ENCODE measurements around the gene SERPINB3.
"Not testable (repeated sequence)": the region's sequence is repeated elsewhere in the genome, so short reads cannot be mapped to it uniquely, and the experiment has no call there.

SERPINB3 gene

DNA sequence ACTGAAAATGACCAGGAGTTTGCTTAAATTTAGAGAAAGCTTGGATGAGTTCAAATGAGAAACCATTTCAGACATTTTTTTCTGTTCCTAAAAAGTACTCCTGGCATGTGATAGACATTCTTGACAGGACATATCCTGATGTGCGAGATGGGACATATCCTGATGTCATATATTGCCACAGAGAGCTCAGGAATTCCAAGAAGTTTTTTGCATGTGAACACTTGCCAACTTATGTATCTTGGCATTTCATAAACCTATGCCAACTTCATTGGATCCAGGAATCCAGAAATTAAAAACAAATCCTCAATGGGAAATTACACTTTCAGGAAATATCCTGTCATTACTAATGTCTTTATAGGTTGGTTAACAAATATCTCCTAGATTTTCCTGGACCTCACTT is 2.9 kb upstream of the SERPINB3 start:
- no peaks in the 10 kb centered on the region for H3K4me1 ChIP-seq
- intact Hi-C loops (cut with DNase I; ENCODE audit: low total_unique reads): no loop called here
- no peaks in the 10 kb centered on the region for H3K27me3 ChIP-seq
- no peaks in the 10 kb centered on the region for H3K9me3 ChIP-seq
- no peak overlapping the region for H3K27ac ChIP-seq
- H3K4me3 ChIP-seq: no peak overlapping the region
- no peaks in the 10 kb centered on the region for H3K36me3 ChIP-seq
- no peak for DNase-seq
- TF ChIP-seq, protein P1, sequence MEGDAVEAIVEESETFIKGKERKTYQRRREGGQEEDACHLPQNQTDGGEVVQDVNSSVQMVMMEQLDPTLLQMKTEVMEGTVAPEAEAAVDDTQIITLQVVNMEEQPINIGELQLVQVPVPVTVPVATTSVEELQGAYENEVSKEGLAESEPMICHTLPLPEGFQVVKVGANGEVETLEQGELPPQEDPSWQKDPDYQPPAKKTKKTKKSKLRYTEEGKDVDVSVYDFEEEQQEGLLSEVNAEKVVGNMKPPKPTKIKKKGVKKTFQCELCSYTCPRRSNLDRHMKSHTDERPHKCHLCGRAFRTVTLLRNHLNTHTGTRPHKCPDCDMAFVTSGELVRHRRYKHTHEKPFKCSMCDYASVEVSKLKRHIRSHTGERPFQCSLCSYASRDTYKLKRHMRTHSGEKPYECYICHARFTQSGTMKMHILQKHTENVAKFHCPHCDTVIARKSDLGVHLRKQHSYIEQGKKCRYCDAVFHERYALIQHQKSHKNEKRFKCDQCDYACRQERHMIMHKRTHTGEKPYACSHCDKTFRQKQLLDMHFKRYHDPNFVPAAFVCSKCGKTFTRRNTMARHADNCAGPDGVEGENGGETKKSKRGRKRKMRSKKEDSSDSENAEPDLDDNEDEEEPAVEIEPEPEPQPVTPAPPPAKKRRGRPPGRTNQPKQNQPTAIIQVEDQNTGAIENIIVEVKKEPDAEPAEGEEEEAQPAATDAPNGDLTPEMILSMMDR (IDR thresholded peaks at IDR 0.05): no peak

DNA sequence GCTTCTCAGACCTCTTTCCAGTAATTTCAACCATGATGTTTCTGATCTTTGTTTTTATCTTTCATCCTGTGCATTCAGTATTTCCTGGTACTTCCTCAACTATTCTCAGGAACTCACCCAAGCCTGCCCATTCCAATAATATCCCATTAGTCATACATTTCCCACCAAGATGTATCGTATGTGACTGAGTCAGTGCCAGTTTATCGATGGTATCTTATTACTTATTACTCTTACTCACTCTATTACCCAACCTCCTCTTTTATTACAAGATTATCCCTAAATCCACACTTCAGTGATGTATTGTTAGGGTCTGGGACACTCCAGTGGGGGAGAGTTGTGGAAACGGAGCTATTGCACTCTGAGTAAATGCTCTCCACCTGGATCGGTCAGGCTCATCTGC is 2.8 kb downstream of the SERPINB3 start:
- H3K36me3 ChIP-seq; H3K4me1 ChIP-seq; H3K27ac ChIP-seq; H3K27me3 ChIP-seq; intact Hi-C loops (cut with DNase I; ENCODE audit: low total_unique reads); H3K9me3 ChIP-seq; H3K4me3 ChIP-seq; DNase-seq: not testable (repeated sequence)

DNA sequence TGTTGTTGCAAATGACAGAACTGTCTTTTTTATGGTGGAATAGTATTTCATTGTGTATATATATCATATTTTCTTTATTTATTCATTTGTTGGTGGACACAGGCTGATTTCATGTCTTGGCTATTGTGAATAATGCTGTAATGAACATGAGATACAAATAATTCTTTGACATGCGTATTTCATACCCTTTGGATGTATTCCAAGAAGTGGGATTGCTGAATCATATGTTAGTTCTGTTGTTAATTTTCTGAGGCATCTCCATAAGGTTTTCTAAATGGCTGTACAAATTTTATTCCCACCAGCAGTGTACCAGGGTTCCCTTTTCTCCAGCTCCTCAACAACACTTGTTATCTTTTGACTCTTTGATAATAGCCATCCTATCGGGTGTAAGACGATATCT is 11.4 kb downstream of the SERPINB3 start:
- H3K27ac ChIP-seq; DNase-seq; H3K27me3 ChIP-seq; H3K36me3 ChIP-seq; H3K4me1 ChIP-seq; H3K4me3 ChIP-seq; intact Hi-C loops (cut with DNase I; ENCODE audit: low total_unique reads); H3K9me3 ChIP-seq: not testable (repeated sequence)

DNA sequence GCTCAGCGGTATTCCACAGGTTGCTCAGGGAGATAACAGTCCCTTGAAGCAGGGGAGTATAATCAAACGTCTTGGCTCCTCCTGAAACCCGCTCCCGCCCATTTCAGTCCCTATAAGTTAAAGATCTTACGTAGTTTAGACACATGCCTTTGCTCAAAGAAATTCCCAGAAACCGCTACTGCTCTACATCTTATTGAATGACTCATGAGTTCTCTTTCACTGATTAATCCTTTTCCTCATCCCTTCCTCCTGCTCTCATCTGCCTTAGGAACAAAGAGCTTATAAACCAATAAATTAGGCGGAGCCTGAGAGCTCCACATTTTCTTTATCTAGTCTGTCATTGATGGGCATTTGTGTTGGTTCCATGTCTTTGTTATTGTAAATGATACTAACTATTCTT is 13.5 kb downstream of the SERPINB3 start:
- DNase-seq: no peak
- H3K27me3 ChIP-seq: no peaks in the 10 kb centered on the region
- H3K9me3 ChIP-seq: no peaks in the 10 kb centered on the region
- H3K27ac ChIP-seq: no peak overlapping the region
- no peaks in the 10 kb centered on the region for H3K36me3 ChIP-seq
- H3K4me1 ChIP-seq: no peaks in the 10 kb centered on the region
- no peak overlapping the region for H3K4me3 ChIP-seq
- intact Hi-C loops (cut with DNase I; ENCODE audit: low total_unique reads): no loop called here
- TF ChIP-seq, protein P1 (IDR thresholded peaks at IDR 0.05): no peak

DNA sequence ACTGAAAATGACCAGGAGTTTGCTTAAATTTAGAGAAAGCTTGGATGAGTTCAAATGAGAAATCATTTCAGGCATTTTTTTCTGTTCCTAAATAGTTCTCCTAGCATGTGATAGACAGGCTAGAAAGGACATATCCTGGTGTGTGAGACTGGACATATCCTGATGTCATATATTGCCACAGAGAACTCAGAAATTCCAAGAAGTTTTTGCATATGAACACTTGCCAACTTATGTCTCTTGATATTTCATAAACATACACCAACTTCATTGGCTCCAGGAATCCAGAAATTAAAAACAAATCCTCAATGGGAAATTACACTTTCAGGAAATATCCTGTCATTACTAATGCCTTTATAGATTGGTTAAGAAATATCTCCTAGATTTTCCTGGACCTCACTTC is 14.8 kb downstream of the SERPINB3 start:
- Histone ChIP-seq H3K27ac (no peak overlapping the region), H3K4me1 (no peaks in the 10 kb centered on the region), H3K36me3 (no peaks in the 10 kb centered on the region), H3K27me3 (no peaks in the 10 kb centered on the region), H3K4me3 (no peak overlapping the region), H3K9me3 (no peaks in the 10 kb centered on the region)
- TF ChIP-seq, protein P1 (IDR thresholded peaks at IDR 0.05): no peak
- DNase-seq: no peak
- intact Hi-C loops (cut with DNase I; ENCODE audit: low total_unique reads): no loop called here

DNA sequence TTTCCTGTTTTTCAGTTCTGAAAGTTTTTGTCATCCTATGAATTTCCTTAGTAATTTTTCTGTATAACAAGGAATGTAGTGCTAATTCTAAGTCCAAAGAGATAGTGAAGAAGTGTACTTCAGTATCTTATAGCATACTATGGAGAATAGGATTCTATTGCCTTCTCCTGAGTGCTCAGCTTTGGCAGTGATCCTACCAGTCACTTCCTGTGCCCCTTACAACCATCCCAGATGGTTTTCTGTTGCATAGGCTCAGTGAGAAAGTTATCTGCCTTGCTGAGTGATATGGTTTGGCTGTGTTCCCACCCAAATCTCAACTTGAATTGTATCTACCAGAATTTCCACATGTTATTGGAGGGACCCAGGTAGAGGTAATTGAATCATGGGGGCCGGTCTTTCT is 17.0 kb downstream of the SERPINB3 start:
- H3K4me3 ChIP-seq; H3K36me3 ChIP-seq; H3K27ac ChIP-seq; H3K4me1 ChIP-seq; intact Hi-C loops (cut with DNase I; ENCODE audit: low total_unique reads); DNase-seq; H3K27me3 ChIP-seq; H3K9me3 ChIP-seq: not testable (repeated sequence)

DNA sequence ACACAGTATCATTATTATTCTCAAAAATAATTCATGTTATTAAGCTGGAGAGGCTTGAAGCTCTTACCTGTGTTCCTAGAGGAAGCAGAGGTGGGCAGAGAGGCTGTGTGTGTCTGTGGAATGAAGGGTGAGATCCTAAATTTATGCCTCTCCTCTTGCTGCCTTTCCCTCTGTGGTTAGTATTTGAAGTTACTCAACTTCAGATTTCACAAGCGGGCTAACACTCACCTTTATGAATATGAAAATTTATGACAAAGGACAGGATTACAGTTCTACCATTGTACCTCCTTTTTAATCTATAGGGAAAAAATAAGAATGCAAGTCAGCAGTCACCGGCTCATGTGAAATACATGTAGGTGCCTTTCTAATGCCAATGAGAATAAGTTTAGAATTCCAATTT is 17.6 kb downstream of the SERPINB3 start, which contains the start of gene SERPINB4:
Gene SERPINB4 (minus strand): TSS at position 115 of the 400 bp plus-strand sequence. CDS start 679 bp downstream, outside the sequence.
- H3K27me3 ChIP-seq; H3K4me1 ChIP-seq; intact Hi-C loops (cut with DNase I; ENCODE audit: low total_unique reads); DNase-seq; H3K9me3 ChIP-seq; H3K4me3 ChIP-seq; H3K27ac ChIP-seq; H3K36me3 ChIP-seq: not testable (repeated sequence)

DNA sequence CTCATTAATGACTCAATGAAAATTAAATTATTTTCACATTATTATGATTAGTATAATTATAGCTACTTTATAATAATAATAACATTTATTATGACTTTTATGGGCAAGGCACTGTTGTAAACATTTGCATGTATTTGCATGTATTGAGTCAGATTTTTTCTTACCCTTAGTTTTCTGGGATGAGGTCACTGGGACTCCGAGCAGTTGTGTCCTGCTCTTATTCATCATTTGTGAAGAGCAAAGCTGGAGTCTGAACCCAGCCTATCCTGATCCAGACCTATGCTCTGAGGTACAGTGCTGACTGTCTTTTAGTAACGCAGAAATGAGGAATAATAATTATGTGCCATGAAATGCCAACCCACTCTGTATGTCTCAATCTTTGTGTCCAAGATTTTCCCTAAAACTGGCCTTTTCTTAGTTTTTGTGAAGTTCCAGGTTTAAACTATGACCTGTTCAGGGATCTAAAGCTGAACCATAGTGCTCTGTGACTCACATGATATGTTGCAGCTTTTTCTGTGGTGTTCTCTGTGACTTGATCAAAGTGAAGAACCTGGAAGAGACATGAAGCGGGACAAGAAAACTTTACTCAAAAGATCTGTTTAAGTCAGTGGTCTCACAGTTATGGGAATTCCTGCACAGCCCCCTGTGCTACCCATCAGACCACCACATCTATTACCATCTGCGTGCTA is 18.9 kb downstream of the SERPINB3 start:
- DNase-seq; H3K4me1 ChIP-seq; H3K36me3 ChIP-seq; H3K27me3 ChIP-seq; H3K9me3 ChIP-seq; intact Hi-C loops (cut with DNase I; ENCODE audit: low total_unique reads); H3K4me3 ChIP-seq; H3K27ac ChIP-seq: not testable (repeated sequence)

DNA sequence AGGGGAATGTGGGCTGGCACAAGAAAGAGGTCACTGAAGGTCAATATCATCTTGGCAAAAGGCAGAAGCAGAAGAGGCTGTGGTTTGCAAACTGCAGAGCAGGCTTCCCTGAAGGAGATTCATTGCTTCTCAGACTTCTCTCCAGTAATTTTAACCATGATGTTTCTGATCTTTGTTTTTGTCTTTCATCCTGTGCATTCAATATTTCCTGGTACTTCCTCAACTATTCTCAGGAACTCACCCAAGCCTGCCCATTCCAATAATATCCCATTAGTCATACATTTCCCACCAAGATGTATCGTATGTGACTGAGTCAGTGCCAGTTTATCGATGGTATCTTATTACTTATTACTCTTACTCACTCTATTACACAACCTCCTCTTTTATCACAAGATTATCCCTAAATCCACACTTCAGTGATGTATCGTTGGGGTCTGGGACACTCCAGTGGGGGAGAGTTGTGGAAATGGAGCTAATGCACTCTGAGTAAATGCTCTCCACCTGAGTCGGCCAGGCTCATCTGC is 20.5 kb downstream of the SERPINB3 start:
- H3K36me3 ChIP-seq; H3K4me3 ChIP-seq; H3K27ac ChIP-seq; DNase-seq; H3K9me3 ChIP-seq; H3K27me3 ChIP-seq; H3K4me1 ChIP-seq; intact Hi-C loops (cut with DNase I; ENCODE audit: low total_unique reads): not testable (repeated sequence)
